ENCODE data around the gene TSKU.
"Not testable (repeated sequence)": the region's sequence is repeated elsewhere in the genome, so short reads cannot be mapped to it uniquely, and the experiment has no call there.

The TSKU gene

GRCh38 chr11:76800466-76801200 lies 17.5 kb downstream of the TSKU start:
- DNase-seq = no peak

GRCh38 chr11:76801225-76801624 lies 18.1 kb downstream of the TSKU start:
- DNase-seq = no peak

GRCh38 chr11:76801736-76802135 lies 18.6 kb downstream of the TSKU start:
- DNase-seq = no peak

- no peak for DNase-seq
Measured at GRCh38 chr11:76802151-76802550, 19.0 kb downstream of the TSKU start.

- no peak for DNase-seq
Measured at GRCh38 chr11:76802621-76803020, 19.5 kb downstream of the TSKU start.

- DNase-seq = no peak
Measured at GRCh38 chr11:76803023-76803422, 19.9 kb downstream of the TSKU start.

- no peak for DNase-seq
Measured at GRCh38 chr11:76803811-76804600, 20.9 kb downstream of the TSKU start.

- DNase-seq = no peak
Measured at GRCh38 chr11:76805206-76805913, 22.2 kb downstream of the TSKU start.

GRCh38 chr11:76806131-76806530 lies 23.0 kb downstream of the TSKU start:
- DNase-seq = no peak

GRCh38 chr11:76806608-76807205 lies 23.6 kb downstream of the TSKU start:
- no peak for DNase-seq

- peak in 46 of 51 donors; percentile 26 to 92 (median 62) for DNase-seq
Measured at GRCh38 chr11:76807206-76807875, 24.2 kb downstream of the TSKU start.

GRCh38 chr11:76808171-76808570 lies 25.0 kb downstream of the TSKU start:
- DNase-seq = no peak

GRCh38 chr11:76808996-76809395 lies 25.8 kb downstream of the TSKU start:
- no peak for DNase-seq

GRCh38 chr11:76810151-76810853 lies 27.1 kb downstream of the TSKU start:
- DNase-seq = peak in 14 of 51 donors; percentile 6 to 33 (median 16)

- DNase-seq = no peak
Measured at GRCh38 chr11:76811259-76811658, 28.1 kb downstream of the TSKU start.

GRCh38 chr11:76814414-76814813 lies 31.3 kb downstream of the TSKU start:
- no peak for DNase-seq

- DNase-seq = not testable (repeated sequence)
Measured at GRCh38 chr11:76815678-76816077, 32.5 kb downstream of the TSKU start.

- DNase-seq = no peak
Measured at GRCh38 chr11:76820184-76820566, 37.0 kb downstream of the TSKU start.

- not testable (repeated sequence) for DNase-seq
Measured at GRCh38 chr11:76821396-76821795, 38.2 kb downstream of the TSKU start.

- DNase-seq = no peak
Measured at GRCh38 chr11:76822406-76822805, 39.2 kb downstream of the TSKU start.
